HG02610 (cell line): ENCODE measurements around the gene NPHP3.
"Not testable (repeated sequence)": the region's sequence is repeated elsewhere in the genome, so short reads cannot be mapped to it uniquely, and the experiment has no call there.

ENCODE experiments used
- ATAC-seq: cut with Tn5 transposase; IDR thresholded peaks from one replicate; pipeline ENCODE4 v1.9.1; 2021; ENCODE audit warnings: mild to moderate bottlenecking, moderate library complexity; ENCODE audit not compliant: unreplicated experiment

NPHP3 gene

GRCh38 chr3:132722165-132723023 is at the start of gene NPHP3:
TSS of gene NPHP3 (minus strand) at chr3:132722409. CDS start at chr3:132722355, 54 bp downstream.
- peak; percentile 77 for ATAC-seq

- ATAC-seq: no peak
Observed at GRCh38 chr3:132758740-132759139, 36.5 kb upstream of the NPHP3 start.

- no peak for ATAC-seq
Observed at GRCh38 chr3:132756108-132756650, 34.0 kb upstream of the NPHP3 start.

DNA sequence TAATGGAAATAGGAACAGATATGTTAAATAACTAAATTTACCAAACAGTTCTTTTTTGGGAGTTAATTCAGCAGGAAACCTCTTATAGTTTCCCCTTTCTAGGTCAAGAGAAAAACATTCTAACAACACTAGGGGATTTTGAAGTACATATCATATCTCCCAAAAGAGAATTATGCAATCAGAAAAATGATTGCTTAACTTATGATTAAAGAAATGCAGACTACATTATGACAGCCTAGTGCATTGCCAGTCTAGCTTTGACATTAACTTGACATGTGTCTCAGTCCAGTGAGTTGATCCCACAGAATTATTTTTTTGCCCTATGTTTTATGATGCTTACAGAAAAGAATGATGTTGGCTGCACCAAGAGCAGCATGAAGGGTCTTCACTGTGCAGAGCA is 31.7 kb upstream of the NPHP3 start:
- ATAC-seq: no peak

DNA sequence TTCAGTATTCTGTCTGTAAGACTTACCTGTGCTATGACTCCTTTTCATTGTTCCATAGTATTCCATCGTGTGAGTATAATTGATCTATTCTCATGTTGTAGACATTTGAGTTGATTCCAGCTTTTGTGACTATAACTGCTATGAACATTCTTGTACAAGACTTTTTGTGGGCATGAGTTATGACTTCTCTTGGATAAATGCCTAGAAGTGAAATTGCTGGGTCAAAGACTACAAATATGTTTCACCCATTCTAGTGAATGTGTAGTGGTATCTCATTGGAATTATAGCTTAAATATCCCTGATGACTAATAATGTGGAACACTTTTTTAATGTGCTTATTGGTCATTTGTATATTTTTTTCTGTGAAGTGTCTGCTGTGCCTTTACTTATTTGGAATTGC is 27.6 kb upstream of the NPHP3 start:
- ATAC-seq: no peak

GRCh38 chr3:132746720-132747119 is 24.5 kb upstream of the NPHP3 start:
- not testable (repeated sequence) for ATAC-seq

GRCh38 chr3:132738314-132738713 is 16.1 kb upstream of the NPHP3 start:
- no peak for ATAC-seq

GRCh38 chr3:132735589-132735988 is 13.4 kb upstream of the NPHP3 start:
- ATAC-seq: no peak

DNA sequence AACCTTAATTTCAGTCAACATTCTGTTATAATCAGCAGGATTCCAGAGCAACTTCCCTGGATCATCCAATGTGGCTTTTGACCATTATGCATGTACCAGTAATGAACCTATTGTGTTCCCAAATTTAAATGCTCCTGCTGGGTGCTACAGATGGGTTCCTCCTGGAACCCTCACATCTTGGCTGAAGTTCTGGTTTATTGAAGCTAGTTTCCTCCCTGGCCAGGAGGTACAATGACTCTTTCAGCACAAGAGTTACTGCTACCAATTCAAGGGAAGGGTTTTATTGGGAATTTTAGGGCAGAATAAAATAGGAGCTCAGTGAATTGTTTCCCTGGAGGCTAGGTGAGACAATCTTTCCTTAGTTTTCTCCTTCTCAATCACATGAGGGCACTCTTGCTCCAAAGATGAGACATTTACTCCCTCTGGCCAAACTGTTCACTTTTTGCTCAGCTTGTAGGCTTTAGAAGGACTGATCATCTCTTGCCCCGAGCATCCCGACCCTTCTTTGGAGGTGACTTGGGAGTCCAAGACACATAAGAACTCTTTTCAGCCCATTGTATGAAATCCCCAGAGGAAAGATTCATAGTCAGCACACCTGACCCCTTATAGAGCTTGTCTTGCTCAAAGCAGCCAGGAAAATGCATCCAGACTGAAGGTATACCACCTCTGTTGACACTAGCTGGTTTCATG is 8.8 kb upstream of the NPHP3 start:
- no peak for ATAC-seq

GRCh38 chr3:132726341-132726823 is 4.2 kb upstream of the NPHP3 start:
- no peak for ATAC-seq

DNA sequence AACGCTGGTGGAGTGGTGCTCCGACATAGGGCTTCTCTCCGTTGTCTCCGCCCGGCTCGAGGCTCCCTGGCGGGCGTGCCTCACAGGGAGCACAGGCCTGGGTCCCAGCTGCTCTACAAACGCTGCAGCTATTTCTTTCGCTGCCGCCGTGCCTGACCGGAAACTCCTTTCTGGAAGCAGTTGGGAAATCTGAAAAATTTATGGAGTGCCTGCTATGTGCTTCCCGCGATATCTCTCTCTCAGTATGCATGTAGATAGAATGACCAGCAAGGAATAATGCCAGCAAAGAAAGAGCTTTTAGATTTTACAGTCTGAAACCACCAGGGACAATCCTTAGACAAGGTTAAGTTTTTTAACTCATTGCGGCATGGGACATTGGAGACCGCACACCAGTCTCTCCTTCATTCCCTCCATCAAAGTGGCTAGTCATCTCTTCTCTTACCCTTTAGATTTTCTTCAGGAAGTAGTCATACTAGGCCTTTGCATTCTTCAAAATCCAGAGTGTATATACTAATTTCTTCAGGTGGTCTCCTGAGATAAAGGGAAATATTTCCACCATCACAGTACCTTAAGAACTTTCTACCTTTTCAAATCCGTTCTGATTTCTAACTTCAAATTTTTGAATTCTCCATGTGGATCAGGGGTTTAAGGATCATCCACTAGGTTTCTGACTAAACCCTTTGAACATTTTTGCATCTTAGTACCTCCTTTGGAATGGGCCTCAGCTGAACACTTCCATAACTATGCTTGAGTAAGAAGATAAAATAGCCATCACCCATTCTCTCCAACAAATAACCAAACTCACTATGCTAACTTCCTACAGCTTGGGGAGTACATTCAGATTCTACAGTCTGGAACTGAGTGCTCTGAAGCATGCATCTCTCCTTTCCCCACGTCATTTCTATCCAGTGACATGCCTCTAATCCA is 1.1 kb upstream of the NPHP3 start:
- ATAC-seq: peak; percentile 11

GRCh38 chr3:132721479-132722164 is 587 bp downstream of the NPHP3 start:
- peak; percentile 19 for ATAC-seq

- ATAC-seq: no peak
Observed at GRCh38 chr3:132720228-132720627, 2.0 kb downstream of the NPHP3 start.

GRCh38 chr3:132716372-132716771 is 5.8 kb downstream of the NPHP3 start:
- no peak for ATAC-seq

GRCh38 chr3:132713977-132714727 is 8.1 kb downstream of the NPHP3 start:
- ATAC-seq: no peak

DNA sequence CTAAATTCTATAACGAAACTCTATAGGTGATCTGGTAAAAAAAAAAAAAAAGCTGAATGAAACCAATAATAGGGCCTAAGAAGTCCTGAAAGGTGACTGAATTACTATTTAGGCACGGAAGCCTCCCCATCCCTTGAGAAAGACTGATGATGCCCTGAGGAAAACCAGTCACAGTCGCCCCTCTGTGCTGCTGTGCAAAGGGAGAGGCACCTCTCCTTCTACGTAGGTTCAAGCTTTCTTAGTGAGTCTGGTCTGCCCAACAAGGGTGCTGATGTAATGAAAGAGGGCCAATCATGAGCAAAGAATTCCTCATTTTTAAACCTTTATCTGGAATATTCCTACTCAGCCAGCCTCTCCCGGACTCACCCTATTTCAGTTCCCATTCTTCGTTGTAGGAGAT is 11.9 kb downstream of the NPHP3 start:
- ATAC-seq: no peak

- no peak for ATAC-seq
Observed at GRCh38 chr3:132709761-132710160, 12.4 kb downstream of the NPHP3 start.

- no peak for ATAC-seq
Observed at GRCh38 chr3:132703733-132704132, 18.5 kb downstream of the NPHP3 start.

DNA sequence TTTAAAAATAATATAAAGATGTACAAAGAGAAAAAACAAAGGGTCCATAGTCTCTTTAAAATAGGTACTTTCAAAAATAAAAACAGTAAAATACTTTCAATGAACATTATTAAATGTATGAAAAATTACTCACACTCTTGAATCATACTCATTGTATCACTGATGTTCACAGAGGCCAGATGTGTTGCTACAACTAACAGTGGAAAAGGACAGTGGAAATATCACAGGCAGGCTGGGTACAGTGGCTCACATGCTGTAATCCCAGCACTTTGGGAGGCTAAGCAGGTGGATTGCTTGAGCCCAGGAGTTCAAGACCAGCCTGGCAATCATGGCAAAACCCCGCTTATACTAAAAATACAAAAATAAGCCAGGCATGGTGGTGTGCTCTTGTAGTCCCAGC is 26.8 kb downstream of the NPHP3 start:
- no peak for ATAC-seq
